DMS114 treated with DMSO at 0.1 percent for 48 hours (cell line): ENCODE data around the gene IL15RA.
"Not testable (repeated sequence)": the region's sequence is repeated elsewhere in the genome, so short reads cannot be mapped to it uniquely, and the experiment has no call there.

Experiments used
- DNase-seq: peaks from one replicate; lab custom pipeline; 2025; ENCODE audit not compliant: unreplicated experiment; lab: John Stamatoyannopoulos, UW

Gene IL15RA

GRCh38 chr10:5970527-5970926 is 6.8 kb downstream of the IL15RA start:
- no peak for DNase-seq

GRCh38 chr10:5970066-5970465 is 7.3 kb downstream of the IL15RA start:
- no peak for DNase-seq

DNA sequence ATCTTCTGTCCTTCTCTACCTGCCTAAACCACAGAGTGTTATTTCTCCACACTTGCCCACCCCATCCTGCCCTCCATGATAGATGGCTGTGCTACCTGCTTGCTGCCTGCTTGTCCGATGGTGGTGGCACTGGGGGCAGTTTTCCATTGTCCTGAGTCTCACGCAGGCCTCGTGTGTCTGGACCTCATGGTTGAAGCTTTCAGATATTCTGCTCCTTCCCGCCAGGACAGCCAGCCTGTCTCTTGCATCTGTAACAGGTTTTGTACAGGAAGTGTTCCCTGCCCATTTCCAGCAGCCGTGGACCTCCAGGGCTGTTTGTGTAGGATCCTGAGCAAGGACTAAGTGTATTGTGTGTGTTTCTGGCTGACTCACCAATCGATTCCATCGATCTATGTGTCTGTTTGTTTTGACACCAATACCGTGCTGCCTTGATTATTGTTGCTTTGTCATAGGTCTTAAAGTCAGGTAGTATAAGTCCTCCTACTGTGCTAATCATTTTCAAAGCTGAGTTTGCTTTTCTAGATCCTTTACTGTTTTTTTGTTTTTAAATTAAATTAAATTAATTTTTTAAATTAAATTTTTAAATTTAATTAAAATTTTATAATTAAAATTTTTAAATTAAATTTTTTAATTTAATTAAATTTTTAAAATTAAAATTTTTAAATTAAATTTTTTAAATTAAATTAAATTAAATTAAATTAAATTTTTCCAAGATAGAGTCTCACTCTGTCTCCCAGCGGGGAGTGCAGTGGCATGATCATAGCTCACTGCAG is 8.5 kb downstream of the IL15RA start:
- no peak for DNase-seq

- DNase-seq = no peak
Measured at GRCh38 chr10:5968037-5968680, 9.2 kb downstream of the IL15RA start.

- no peak for DNase-seq
Measured at GRCh38 chr10:5965266-5965665, 12.1 kb downstream of the IL15RA start.

- no peak for DNase-seq
Measured at GRCh38 chr10:5964736-5965135, 12.6 kb downstream of the IL15RA start.

DNA sequence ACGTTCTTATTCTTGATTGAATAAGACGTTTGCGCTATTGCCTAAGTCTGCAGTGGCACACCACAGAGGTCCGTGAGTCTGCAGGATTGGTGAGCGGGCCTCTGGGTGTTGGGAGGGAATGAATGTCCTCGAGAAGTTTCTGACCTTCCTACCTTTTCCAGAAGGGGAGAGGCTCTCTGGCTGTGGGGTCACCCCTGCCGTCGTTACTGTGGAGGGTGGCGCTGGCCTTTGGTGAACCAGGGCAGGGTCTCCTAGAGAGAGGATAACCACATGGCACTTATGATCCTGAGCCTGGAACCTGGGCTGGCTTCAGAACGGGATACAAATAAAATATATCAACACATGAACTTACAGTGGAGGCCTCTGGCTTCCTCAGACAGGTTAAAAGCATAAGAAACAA is 13.8 kb downstream of the IL15RA start:
- DNase-seq = no peak

DNA sequence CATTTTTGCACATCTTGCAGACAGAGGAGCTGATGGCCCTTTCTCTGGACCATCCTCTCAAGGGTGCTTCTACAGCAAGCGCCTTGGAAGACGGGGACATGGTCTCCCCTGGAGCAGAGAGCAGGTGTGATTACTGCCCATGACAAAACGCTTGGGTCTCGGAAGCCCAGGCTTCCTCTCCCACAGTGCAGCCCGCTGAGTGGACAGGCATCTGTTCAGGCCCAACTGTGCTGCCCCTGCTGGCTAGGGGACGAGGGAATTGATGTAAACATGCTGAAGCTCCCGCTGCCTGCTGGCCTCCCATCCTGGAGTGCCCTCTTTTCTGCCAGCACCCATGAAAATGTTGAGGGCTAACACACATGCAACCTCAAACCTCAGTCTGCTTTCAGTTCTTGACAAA is 14.3 kb downstream of the IL15RA start:
- DNase-seq = no peak

- not testable (repeated sequence) for DNase-seq
Measured at GRCh38 chr10:5962358-5962940, 14.9 kb downstream of the IL15RA start.

GRCh38 chr10:5961405-5962100 is 15.8 kb downstream of the IL15RA start:
- DNase-seq = no peak

DNA sequence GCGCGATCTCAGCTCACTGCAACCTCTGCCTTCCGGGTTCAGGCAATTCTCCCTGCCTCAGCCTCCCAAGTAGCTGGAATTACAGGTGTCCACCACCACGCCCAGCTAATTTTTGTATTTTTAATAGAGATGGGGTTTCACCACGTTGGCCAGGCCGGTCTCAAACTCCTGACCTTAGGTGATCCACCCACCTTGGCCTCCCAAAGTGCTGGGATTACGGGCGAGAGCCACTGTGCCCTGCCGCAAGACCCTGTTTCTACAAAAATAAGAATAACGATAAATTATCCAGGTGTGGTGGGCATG is 16.4 kb downstream of the IL15RA start:
- DNase-seq = not testable (repeated sequence)

- no peak for DNase-seq
Measured at GRCh38 chr10:5960070-5960972, 17.0 kb downstream of the IL15RA start.

DNA sequence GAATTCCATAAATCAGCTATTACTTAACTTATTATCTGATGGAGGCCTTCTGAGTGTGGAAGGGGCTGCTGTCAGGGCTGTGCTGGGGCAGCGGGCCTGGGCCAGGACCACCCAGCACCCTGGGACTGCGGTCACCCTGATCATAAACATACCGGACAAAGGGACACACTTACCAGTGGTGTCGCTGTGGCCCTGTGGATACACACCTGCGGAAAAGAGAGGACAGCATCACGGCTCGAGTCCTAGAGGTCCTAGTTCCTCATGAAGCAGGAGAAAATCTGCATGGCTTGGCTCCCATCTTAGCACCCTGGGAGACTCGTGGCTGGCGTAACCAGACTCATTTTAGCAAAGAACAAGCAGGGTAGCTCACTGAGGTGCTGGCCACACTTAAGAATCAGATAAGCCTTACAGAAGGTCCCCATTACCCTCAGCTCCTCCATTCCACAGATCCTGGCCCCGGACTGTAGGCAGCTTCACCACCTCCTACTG is 17.7 kb downstream of the IL15RA start:
- DNase-seq = no peak

GRCh38 chr10:5959142-5959541 is 18.2 kb downstream of the IL15RA start:
- DNase-seq = no peak

GRCh38 chr10:5958675-5959074 is 18.7 kb downstream of the IL15RA start:
- no peak for DNase-seq

DNA sequence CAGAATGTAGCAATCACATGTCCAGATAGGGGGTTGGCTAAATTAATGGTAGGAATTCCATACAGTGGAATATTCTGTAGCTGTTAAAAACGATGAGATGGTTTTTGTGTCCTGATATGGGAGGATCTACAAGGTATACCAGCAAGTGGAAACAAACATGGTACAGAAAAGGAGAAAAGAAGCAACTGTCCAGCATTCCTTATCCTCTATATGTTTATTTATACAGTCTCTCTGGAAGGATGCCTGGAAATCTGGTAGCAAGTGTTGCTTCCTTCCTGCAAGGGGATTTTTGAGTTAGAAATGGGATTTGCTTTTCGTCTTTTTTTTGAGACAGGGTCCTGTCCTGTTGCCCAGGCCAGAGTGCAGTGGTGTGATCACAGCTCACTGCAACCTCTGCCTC is 19.3 kb downstream of the IL15RA start:
- no peak for DNase-seq

DNA sequence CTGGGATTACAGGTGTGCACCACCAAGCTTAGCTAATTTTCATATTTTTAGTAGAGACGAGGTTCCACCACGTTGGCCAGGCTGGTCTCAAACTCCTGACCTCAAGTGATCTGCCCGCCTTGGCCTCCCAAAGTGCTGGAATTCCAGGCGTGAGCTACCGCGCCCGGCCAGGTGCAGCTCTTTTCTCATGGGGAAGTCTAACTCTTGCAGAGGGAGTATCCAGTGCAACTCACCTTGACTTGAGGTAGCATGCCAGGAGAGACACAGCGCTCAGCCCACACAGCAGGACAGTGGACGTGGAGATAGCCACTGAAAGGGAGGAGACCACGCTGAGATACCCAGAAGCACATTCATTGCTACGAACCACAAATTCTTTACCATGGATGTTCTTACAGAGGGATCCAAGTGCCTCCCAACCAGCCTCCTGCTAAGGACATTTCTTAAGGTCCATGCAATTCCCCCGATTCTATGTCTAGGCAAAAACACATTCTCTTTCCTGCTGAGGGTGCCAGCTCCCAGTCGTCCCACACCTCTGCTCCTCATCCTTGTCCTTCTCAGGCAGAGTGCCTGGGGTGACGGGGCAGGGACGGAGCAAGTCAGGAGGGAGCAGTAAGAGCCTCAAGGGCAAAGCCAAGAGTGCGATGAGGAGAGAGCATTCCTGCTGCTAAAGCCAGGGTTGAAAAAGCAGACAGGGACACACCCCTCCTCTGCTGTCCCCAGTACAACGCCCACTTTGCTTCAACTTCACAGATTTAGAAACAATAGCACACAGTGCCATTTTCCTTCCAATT is 21.0 kb downstream of the IL15RA start:
- no peak for DNase-seq

GRCh38 chr10:5953676-5954075 is 23.7 kb downstream of the IL15RA start:
- no peak for DNase-seq

DNA sequence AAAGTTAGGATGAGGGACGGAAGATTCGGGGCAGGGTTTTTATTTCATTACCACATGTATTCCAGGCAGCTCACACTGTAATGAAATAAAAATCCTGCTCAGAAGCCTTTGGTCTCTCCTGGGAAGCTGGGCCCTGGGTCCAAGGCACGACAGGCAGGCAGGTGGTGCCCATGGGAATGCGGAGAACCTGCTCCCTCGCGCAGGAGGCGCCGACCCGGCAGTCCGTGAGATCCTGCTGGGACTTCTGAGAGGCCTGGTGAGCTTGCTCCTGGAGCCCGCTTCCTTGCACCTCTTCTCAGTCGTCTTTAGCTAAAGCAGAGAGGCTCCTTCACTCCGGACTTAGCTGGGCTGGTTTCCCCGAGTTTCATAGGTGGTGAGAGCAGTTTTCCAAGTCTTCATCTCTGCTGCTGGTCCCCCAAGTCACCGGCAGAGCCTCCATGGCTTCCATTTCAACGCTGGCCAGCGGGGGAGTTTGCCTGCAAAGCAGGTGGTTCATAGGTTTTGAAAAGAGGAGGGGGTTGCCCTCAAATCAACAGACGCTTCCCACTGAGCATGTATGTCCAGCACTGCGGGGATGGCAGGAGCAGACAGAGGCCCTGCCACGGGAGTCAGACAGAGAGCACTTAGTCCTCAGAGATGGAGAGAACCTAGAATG is 24.5 kb downstream of the IL15RA start:
- no peak for DNase-seq
